Measurements from ENCODE around the gene TMEM72.
"Not testable (repeated sequence)": the region's sequence is repeated elsewhere in the genome, so short reads cannot be mapped to it uniquely, and the experiment has no call there.

The TMEM72 gene

GRCh38 chr10:44911081-44911540 is at the start of gene TMEM72:
Gene TMEM72, plus strand, starts transcription at chr10:44911337. Its CDS starts 176 bp downstream, at chr10:44911513.
- DNase-seq = no peak

GRCh38 chr10:44862006-44862751 is 49.0 kb upstream of the TMEM72 start:
- DNase-seq = no peak

GRCh38 chr10:44862924-44863323 is 48.2 kb upstream of the TMEM72 start:
- DNase-seq = no peak

GRCh38 chr10:44863344-44864047 is 47.6 kb upstream of the TMEM72 start:
- no peak for DNase-seq

- no peak for DNase-seq
Observed at GRCh38 chr10:44864051-44864450, 47.1 kb upstream of the TMEM72 start.

- peak; percentile 69 for DNase-seq
Observed at GRCh38 chr10:44864637-44865288, 46.4 kb upstream of the TMEM72 start.

- no peak for DNase-seq
Observed at GRCh38 chr10:44865289-44865671, 45.9 kb upstream of the TMEM72 start.

- not testable (repeated sequence) for DNase-seq
Observed at GRCh38 chr10:44866367-44866766, 44.8 kb upstream of the TMEM72 start.

GRCh38 chr10:44870031-44870430 is 41.1 kb upstream of the TMEM72 start:
- DNase-seq = no peak

GRCh38 chr10:44873160-44873559 is 38.0 kb upstream of the TMEM72 start:
- no peak for DNase-seq

GRCh38 chr10:44874166-44874565 is 37.0 kb upstream of the TMEM72 start:
- DNase-seq = no peak

GRCh38 chr10:44878706-44879530 is 32.2 kb upstream of the TMEM72 start:
- DNase-seq = peak; percentile 32 to 45

GRCh38 chr10:44879531-44879899 is 31.6 kb upstream of the TMEM72 start:
- no peak for DNase-seq

GRCh38 chr10:44880090-44880715 is 30.9 kb upstream of the TMEM72 start:
- no peak for DNase-seq

GRCh38 chr10:44881649-44882048 is 29.5 kb upstream of the TMEM72 start:
- no peak for DNase-seq

GRCh38 chr10:44882166-44882720 is 28.9 kb upstream of the TMEM72 start:
- DNase-seq = no peak

GRCh38 chr10:44883593-44884331 is 27.4 kb upstream of the TMEM72 start:
- no peak for DNase-seq

GRCh38 chr10:44885710-44886109 is 25.4 kb upstream of the TMEM72 start:
- DNase-seq = no peak

- DNase-seq = no peak
Observed at GRCh38 chr10:44886966-44887365, 24.2 kb upstream of the TMEM72 start.

- no peak for DNase-seq
Observed at GRCh38 chr10:44888886-44889285, 22.3 kb upstream of the TMEM72 start.

- DNase-seq = no peak
Observed at GRCh38 chr10:44889834-44890233, 21.3 kb upstream of the TMEM72 start.
